ENCODE results near the gene NXPH1.

NXPH1 gene

DNA sequence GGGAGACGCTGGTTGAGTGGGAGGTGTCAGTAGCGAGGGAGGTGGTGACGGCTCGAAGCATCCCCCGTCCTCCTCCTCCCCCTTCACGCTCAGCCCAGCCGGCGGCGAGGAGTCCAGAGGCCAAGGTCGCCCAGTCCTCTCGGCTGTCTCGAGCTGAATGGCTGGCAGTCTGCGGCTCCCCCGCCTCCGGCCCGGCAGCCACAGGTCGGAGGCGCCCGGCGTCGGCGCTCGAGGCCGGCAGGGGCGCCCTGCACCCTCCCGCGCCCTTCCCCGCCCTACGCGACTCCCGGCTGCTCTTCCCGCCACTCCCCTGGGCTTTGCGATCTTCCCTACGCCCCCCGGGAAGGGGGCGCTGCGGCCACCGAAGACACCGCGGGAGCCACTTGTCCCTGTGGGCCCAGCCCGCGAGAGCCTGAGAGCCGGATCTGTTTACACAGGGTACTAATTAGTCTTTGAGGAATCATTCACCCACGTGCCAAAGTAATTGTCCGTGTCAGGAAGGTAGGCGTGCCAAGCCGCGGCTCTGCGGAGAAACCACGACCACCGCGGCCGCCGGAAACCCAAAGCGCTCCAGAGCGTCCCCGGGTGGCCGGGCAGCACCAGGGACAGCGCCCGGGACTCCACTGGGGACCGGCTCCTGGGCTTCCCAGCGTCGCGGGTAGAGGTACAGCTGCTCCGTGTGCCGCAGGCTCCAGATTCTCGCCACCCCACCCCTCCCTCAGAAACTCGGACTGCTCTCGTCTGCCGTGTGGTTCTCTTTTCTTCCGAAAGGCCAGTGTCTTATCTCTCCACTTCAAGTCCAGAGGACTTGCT lies at the start of gene NXPH1:
Gene NXPH1 (plus strand): TSS at position 133 of the 813 bp plus-strand sequence.
- no peak within 1 kb of the TSS for H3K4me3 ChIP-seq (ENCODE audit: low read length)

DNA sequence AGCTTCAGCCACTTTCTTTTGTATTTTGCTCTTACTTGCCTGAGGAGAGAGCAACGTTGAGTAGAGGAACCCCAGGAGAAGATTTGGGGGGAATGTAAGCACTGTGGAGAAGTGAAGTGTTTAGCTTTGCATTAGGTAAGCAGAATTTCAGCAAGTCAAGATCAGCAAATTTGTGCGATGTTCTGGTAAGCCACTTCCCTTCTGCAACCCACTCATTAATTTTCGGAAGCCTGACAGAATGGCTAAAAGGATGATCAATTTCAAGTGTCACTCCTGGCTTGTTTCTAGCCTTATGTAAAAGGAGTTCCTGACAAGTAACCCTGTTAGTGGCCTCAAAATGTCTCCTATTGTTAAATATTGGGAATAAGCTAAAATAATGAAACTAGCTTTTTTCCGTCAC lies 48.5 kb upstream of the NXPH1 start:
- H3K4me3 ChIP-seq (ENCODE audit: low read length) = no peak overlapping the region
- no peak for TF ChIP-seq ZNF274 (IDR thresholded peaks at IDR 0.05; ENCODE audit: low read depth, low read length)

More for the DNA sequence above, at the start of gene NXPH1:
- no peak for TF ChIP-seq ZNF274 (IDR thresholded peaks at IDR 0.05; ENCODE audit: low read depth, low read length)

DNA sequence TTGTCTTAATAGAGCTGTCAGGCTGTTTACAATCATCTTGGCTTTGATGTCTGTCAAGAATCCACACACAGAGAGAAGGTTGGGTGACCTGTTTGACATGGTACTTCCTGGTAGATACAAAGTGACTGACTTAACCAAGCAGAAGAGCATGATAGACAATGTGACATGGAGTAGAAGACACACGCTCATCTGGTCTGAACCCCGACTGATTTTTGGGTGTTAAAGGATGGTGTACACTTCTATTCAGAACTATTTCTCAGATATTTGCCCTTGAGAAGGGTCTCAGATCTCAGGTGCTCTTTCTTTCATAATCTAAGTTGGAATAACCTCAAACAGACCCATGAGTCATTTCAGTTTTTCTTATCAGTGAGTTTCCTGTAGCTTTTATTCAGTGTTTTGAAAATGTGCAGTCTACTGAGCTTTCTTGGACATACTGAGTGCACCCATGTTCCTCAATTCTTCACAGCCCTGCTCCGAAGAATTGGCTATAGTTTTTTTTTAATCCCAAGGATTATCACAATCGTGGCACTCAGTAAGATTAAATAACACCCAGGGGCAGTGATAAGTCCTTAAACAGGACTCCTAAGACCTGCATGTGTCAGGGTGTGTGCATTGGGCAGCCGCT lies 46.4 kb upstream of the NXPH1 start:
- H3K4me3 ChIP-seq (ENCODE audit: low read length) = no peak overlapping the region
- no peak for TF ChIP-seq ZNF274 (IDR thresholded peaks at IDR 0.05; ENCODE audit: low read depth, low read length)

DNA sequence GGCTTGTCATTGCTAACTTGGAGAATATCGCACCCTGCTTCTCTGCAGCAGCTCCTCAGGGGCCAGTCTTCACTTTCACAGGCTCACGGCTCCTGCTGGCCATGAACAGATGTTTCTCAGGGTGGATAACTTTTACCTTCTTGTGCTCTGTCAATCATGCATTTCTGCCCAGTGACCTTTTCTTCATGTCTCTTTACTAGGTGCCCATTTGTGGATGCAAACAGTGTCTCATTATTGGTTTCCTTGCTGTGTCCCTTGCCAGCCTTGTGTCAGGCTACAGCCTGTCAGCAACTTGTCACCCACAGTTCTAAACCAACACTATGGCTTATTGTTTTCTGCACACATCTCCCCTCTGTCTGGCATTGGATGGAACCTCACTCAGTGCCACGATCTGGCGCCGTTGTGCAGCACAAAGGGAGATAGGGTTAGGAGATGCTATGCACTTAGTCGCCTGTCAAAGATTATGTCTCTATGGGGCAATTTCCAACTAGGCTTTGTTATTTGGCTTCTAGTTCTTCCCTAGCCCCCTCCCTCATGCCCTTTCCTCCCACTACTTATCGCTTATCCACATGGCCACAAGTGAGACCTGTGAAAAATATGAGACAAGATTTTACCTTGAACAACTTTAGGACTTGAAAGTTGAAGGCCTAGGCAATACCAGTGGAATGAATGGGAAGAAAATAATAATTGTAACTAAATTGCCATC lies 45.7 kb upstream of the NXPH1 start:
- TF ChIP-seq ZNF274 (IDR thresholded peaks at IDR 0.05; ENCODE audit: low read depth, low read length) = no peak
- H3K4me3 ChIP-seq (ENCODE audit: low read length) = no peak overlapping the region

DNA sequence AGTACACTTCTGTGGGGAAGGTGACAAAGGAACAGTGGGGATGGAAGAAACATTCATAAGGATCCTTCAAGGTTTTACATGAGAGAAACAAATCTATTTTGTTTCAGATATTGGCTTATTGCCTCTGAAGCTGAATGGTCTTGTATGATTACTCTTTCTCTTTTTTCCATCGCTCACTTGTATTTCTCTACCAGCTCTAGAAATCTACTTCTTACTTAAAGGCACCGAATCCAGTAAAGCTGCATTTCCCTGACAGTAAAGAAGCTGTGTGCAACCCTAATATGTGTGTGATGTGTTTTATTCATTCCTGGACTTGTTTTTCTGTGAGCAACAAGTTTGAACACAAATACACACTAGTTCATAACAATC lies 45.2 kb upstream of the NXPH1 start:
- TF ChIP-seq ZNF274 (IDR thresholded peaks at IDR 0.05; ENCODE audit: low read depth, low read length) = no peak
- no peak overlapping the region for H3K4me3 ChIP-seq (ENCODE audit: low read length)

DNA sequence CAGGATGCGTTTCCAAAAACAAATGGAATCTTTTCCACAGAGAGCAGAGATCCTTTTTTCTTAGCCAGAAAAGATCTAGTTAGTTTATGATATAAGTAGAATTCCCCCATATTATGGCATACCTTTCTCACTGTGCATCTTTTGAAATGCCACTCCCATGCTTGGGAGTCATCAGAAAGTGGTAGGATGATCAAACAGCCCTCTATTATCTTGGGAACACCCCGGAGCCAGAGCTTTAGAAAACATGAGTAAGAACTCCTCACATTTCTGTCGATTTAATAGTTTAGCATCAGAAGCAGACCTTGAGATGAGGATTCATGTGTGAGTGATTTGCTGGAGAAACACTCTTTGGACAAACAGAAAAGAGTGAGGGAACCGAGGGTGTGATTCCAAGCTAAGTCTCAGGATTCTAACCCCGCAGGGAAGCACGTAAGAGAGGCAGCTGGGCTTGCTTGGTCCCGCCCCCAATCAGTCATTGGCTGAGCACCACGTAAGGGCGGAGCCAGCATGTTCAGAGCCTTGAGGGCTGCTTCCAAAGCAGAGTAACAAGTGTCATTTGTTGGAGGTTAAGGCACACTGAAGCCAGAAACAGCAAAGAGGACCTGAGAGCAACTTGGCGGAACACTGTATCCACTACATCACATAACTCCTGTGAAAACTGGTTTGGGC lies 43.7 kb upstream of the NXPH1 start:
- TF ChIP-seq ZNF274 (IDR thresholded peaks at IDR 0.05; ENCODE audit: low read depth, low read length) = no peak
- no peak overlapping the region for H3K4me3 ChIP-seq (ENCODE audit: low read length)

DNA sequence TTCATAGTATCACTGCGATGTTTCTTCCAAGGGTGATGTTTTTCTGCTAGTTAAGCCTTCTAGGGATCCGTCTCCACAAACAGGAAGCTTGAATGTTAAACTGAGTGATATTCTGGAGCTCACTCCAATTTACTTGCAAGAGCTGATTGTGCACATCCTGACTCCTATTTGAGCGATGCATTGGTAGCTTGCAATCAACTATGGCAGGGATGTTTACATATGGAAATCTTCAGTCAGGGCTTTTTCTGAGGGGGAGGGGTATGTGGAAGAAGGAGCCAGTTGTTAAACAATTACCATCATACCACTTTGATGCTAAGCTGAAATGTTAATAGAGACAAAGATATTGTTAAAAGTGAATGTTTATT lies 43.2 kb upstream of the NXPH1 start:
- no peak for TF ChIP-seq ZNF274 (IDR thresholded peaks at IDR 0.05; ENCODE audit: low read depth, low read length)

DNA sequence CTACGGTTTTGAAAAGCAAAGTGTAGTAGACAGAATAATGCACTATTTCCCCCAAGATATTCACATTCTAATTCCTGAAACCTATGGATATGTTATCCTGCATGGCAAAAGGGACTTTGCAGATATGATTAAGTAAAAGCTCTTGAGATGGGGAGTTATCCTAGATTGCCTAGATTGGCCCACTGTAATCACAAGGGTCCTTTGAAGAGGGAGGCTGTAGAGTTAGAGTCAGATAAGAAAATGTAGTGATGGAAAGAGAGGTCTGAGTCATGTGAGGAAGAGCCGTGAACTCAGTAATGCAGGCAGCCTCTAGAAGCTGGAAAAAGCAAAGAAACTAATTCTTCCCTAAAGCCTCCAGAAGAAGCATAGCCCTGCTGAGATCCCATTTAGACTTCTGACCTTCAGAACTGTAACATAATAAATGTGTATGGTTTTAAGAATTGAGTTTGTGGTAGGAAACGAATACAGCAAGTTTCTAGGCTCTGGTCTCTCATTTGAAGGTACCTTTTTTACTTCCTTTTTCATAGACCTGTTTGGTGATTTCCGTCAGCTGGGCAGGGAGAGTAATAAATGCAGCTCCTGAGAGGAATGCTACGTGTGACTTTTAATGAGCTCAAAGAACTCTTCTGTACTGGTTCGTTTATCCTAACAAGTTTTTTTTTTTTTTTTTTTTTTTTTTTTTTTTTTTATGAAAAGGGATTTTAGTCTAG lies 41.9 kb upstream of the NXPH1 start:
- no peak for TF ChIP-seq ZNF274 (IDR thresholded peaks at IDR 0.05; ENCODE audit: low read depth, low read length)

More for the DNA sequence above, 43.2 kb upstream of the NXPH1 start:
- H3K4me3 ChIP-seq (ENCODE audit: low read length) = no peak overlapping the region

DNA sequence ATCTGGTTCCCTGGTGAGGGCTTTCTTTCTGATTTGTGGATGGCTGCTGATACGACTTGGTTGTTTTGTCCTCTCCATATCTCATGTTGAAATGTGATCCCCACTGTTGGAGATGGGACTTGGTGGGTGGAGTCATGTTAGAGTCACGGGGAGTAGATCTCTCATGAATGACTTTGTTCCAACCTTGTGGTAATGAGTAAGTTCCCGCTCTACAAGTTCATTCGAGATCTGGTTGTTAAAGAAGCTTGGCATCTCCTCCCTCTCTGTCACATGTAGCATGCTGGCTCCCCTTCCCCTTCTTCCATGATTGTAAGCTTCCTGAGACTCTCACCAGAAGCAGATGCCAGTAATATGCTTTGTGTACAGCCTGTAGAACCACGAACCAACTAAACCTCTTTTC lies 37.1 kb upstream of the NXPH1 start:
- no peak for TF ChIP-seq ZNF274 (IDR thresholded peaks at IDR 0.05; ENCODE audit: low read depth, low read length)
- H3K4me3 ChIP-seq (ENCODE audit: low read length) = no peak overlapping the region

More for the DNA sequence above, 41.9 kb upstream of the NXPH1 start:
- no peak overlapping the region for H3K4me3 ChIP-seq (ENCODE audit: low read length)

DNA sequence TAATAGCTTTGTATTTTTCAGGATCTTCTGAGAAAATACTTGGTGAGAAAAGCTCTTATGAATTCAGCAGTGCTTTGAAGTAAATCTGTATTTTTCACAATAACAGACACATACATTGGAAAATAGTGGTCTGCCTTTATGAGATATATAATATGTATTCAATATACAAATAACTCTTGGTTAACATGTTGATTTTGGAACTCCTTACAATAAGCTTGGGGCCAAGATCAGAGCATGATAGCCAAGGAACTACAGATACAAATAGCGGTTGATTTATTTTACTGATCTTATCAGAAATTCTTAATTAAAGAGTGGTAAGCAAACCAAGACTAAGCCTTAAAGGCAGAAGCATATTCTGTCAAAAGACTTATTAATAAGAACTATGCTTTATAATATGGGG lies 24.5 kb upstream of the NXPH1 start:
- no peak overlapping the region for H3K4me3 ChIP-seq (ENCODE audit: low read length)
- TF ChIP-seq ZNF274 (IDR thresholded peaks at IDR 0.05; ENCODE audit: low read depth, low read length) = no peak

DNA sequence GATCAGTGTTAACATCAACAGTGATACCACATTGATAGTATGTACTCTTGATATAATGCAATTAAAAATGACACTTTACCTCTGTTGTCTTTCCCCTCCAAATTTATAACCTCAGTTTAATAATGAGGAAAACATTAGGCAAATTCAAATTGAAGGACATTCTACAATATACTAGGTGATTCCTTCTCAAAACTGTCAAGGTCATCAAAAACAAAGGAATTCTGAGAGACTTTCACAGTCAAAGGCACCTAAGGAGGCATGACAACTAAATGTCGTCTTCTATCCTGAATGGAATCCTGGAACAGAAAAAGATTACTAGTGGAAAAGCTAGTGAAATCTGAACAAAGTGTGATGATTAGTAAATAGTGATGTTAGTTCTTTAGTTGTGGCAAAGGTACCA lies 22.3 kb upstream of the NXPH1 start:
- no peak overlapping the region for H3K4me3 ChIP-seq (ENCODE audit: low read length)
- TF ChIP-seq ZNF274 (IDR thresholded peaks at IDR 0.05; ENCODE audit: low read depth, low read length) = no peak

DNA sequence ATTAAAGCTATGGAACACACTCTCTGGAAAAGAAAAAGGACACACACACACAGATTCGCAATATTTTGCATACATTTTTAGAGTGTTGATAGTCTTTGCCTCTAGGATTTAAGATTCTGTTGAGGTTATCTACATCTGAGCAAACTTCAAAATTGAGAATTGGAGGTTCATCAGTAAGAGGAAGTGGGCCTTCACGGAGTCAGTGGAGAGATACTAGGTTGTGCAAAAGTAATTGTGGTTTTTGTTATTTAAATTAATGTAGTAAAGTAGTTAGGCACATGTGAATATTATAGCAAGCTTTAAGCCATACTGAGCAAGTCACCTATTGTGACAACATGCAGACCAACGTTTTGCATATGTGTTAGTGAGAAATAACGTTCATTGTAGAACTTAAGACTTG lies 19.8 kb upstream of the NXPH1 start:
- no peak for TF ChIP-seq ZNF274 (IDR thresholded peaks at IDR 0.05; ENCODE audit: low read depth, low read length)
- no peak overlapping the region for H3K4me3 ChIP-seq (ENCODE audit: low read length)

DNA sequence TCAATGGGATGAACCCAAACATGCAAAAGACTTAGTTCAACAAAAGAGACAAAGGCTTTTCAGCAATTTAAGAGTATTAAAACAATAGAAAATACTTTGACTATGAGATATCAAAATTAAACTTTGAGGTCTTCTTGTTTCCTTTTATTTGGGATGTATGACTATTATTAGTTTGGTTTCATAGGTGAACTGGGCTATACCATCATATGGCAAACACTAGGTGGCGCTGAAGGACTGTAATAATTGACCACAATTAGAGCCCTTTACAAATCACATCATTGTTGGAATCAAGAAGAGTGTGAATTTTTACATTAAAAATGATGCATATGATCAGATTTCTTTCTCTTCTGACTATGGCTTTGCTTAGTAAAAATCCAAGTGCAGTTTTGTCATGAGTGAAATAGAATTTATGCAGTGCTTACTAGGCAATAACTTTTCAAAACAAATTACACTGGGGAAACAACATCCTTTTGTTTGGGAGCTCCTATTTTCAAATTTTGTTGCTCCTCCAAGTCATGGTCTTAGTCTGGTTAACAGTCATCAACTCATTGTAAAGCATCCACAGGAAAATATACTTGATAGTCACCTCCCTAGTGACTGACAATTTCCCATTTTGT lies 14.7 kb upstream of the NXPH1 start:
- TF ChIP-seq ZNF274 (IDR thresholded peaks at IDR 0.05; ENCODE audit: low read depth, low read length) = no peak

More for the DNA sequence above, 14.7 kb upstream of the NXPH1 start:
- no peak overlapping the region for H3K4me3 ChIP-seq (ENCODE audit: low read length)

Measured in GM08714 (cell line).